BLaER1 (cell line): ENCODE measurements around the gene ZNF454.

Source experiments
- H3K27ac ChIP-seq: shearing (Covaris generic); formaldehyde crosslinking; 2 replicates; pipeline ENCODE4 v1.8.1; 2022
- H3K27me3 ChIP-seq: shearing (Covaris generic); formaldehyde crosslinking; 2 replicates; pipeline ENCODE4 v1.8.1; 2022
- H3K36me3 ChIP-seq: shearing (Covaris generic); formaldehyde crosslinking; 2 replicates; pipeline ENCODE4 v1.8.1; 2022
- H3K4me1 ChIP-seq: shearing (Covaris generic); formaldehyde crosslinking; 2 replicates; pipeline ENCODE4 v1.8.1; 2022
- H3K4me2 ChIP-seq: shearing (Covaris generic); formaldehyde crosslinking; 2 replicates; pipeline ENCODE4 v1.8.1; 2022
- H3K4me3 ChIP-seq: shearing (Covaris generic); formaldehyde crosslinking; 2 replicates; pipeline ENCODE4 v1.8.1; 2022
- H3K9ac ChIP-seq: shearing (Covaris generic); formaldehyde crosslinking; 2 replicates; pipeline ENCODE4 v1.8.1; 2022
- H3K9me3 ChIP-seq: shearing (Covaris generic); formaldehyde crosslinking; 2 replicates; pipeline ENCODE4 v1.8.1; 2022
- H4K20me1 ChIP-seq: shearing (Covaris generic); formaldehyde crosslinking; 2 replicates; pipeline ENCODE4 v1.8.1; 2022
- Cebpa-rat ChIP-seq: shearing (Covaris generic); IDR thresholded peaks from 2 replicates; pipeline ENCODE4 v1.8.1; 2022

Gene ZNF454

DNA sequence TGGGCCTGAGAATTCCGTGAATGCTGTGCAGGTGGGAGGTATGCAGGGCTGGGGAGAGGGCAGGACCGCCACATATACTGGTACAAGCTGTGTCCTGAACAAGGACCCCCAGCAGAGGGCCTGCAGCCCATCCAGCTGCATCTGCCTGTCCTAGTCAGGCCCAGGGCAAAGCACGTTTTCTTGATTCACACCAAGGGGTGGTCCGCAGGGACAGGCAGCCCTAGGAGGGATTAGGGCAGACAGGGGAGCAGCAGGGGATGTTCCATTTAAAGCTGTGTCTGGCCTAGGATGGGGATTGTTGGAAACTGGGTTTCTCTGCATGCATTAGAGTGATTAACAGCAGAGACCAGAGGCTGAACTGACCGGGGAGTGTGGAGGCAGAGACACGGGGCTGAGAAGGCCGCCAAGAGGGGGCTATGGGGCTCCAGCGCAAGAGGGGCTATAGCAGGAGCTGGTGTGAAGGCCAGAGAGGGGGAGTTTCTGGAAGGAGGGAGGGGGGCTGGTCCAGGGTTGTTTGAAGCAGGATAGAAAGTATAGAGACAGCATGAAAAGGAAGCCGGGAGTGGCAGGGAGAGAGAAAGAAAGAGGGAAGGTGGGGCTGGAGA, 51.4 kb downstream of the ZNF454 start:
- no peak for TF ChIP-seq Cebpa-rat
- Histone ChIP-seq H3K9me3 (peaks cover 92% of the 10 kb centered on the region), H3K27ac (no peak overlapping the region), H3K36me3 (no peaks in the 10 kb centered on the region), H4K20me1 (no peaks in the 10 kb centered on the region), H3K27me3 (0 out of 2 replicates have a peak, but pooled peaks cover 4% of the 10 kb centered on the region), H3K4me2 (no peak overlapping the region), H3K9ac (no peak overlapping the region), H3K4me3 (no peak overlapping the region), H3K4me1 (no peaks in the 10 kb centered on the region)

DNA sequence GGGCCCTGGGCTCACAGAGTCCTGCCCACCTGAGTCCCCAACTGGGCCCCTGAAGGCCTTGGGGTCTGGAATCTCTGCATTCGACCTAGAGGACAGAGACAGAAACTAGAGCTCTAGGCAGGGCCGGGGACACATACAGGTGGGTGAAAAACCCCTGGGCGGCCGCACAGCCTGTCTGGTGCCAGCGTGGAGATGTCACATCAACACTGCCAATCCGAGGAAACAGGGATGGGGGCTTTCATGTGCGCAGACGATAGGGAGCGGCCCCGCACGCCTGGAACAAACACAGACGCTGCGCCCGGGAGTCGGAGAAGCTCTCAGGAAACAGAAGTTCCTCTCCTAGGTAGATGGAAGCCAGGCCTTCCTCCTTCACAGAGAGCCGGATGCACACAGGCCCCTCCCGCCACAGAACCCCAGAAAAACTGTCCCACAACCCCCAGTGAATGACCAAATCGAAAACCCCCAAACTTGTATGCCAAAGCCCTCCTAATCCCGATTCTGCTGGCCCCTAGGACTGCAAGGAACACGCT, 52.3 kb downstream of the ZNF454 start:
- H3K4me2 ChIP-seq, result no peak overlapping the region
- no peak overlapping the region for H3K27ac ChIP-seq
- no peak overlapping the region for H3K9ac ChIP-seq
- 0 out of 2 replicates have a peak, but pooled peaks cover 4% of the 10 kb centered on the region for H3K27me3 ChIP-seq
- H3K36me3 ChIP-seq, result no peaks in the 10 kb centered on the region
- peaks cover 86% of the 10 kb centered on the region for H3K9me3 ChIP-seq
- no peak overlapping the region for H3K4me3 ChIP-seq
- H3K4me1 ChIP-seq, result no peaks in the 10 kb centered on the region
- H4K20me1 ChIP-seq, result no peaks in the 10 kb centered on the region
- TF ChIP-seq Cebpa-rat, result no peak

DNA sequence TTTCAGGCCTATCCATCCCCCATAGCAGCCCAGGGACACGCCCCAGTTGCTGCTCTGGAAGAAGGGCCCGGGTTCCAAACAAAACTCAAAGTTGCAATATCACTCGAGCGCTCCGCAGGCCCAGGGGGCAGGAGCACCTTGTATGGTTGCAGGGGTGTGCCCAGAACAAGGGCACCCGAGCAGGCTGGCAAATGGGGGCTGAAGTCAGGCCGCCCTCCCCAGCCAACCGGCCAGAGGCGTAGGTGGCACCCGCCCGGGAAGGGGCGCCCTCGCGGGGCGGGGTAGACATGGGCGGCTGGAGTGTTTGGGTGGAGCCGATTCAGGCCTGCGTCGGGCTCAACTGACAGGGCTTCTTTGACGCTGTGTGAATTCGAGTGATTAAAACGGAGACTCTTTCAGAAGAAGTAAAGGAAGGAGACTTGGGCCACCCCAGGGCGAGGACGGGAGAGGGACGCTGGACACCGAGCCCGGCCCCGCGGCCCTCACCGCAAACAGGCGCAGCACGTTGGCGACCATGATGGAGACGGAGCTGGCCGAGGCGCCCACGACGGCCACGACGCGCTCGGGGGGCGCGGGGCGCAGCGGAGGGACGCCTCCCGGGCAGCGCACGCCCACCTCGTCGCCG, 53.1 kb downstream of the ZNF454 start:
- 0 out of 2 replicates have a peak, but pooled peaks cover 4% of the 10 kb centered on the region for H3K27me3 ChIP-seq

DNA sequence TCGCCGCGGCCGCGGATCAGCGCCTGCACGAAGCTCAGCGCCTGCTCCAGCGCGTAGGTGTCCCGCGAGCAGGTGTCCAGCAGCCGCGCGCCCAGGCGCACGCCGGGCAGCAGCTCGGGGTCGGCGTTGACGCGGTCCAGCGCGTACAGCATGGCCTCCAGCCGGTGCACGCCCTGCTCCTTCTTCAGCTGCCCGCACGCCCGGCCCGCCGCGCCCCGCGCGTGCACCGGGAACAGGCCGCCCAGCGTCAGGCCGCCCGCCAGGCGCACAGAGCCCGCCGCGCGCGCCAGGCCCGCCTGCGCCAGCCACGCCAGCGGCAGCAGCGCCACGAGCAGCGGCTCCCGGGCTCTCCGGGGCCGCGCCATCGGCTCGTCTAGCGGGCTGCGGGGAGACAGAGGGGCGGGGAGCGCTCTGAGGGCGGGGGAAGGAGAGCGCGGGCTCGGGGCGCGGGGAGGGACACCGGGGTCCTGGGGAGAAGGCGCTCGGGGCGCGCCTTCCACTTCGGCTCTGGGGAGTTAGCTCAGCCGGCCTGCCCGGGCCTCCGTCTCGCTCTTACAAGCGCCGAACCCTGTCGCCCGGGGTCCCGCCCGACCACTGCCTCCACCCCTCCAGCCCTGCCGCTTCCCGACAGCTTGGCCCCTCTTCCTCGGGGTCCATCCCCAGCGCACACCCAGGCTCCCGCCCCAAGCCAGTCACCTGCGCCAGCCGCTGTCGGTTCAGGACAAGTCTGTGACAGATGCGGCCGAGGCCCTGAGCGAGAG, 53.8 kb downstream of the ZNF454 start, which contains the start of gene GRM6:
Gene GRM6 (minus strand): TSS at position 741 of the 761 bp plus-strand sequence. CDS start 376 bp downstream, at position 365.
- Histone ChIP-seq H3K4me3 (no peak within 1 kb of the TSS), H3K9me3 (peaks cover 88% of the 10 kb centered on the region), H3K36me3 (no peaks in the 10 kb centered on the region), H3K4me1 (no peaks in the 10 kb centered on the region), H3K27ac (no peak within 1 kb of the TSS), H3K9ac (no peak within 1 kb of the TSS), H3K27me3 (0 out of 2 replicates have a peak, but pooled peaks cover 4% of the 10 kb centered on the region), H4K20me1 (no peaks in the 10 kb centered on the region), H3K4me2 (no peak within 1 kb of the TSS)
- TF ChIP-seq Cebpa-rat, result no peak

More for the DNA sequence above, 53.1 kb downstream of the ZNF454 start:
- Histone ChIP-seq H3K9ac (no peak overlapping the region), H3K4me3 (no peak overlapping the region), H3K36me3 (no peaks in the 10 kb centered on the region), H4K20me1 (no peaks in the 10 kb centered on the region), H3K27ac (no peak overlapping the region), H3K4me2 (no peak overlapping the region), H3K4me1 (no peaks in the 10 kb centered on the region), H3K9me3 (peaks cover 87% of the 10 kb centered on the region)
- TF ChIP-seq Cebpa-rat, result no peak

DNA sequence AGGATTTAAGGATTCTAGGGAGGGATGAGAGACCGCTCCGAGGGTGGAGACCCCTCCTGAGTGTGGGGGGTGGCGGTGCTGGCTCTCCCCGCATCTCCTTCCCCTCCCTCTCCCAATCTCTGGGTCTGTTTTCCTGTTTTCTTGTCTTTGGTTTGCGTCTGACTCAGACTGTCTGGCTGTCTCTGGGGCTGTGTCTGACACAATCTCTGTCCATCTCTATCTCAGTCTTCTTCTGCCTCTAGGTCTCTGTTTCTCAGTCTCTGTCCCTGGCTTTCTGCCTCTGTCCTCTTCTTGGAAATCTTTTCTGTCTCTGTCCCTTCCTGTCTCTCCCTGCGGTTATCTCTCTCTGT, 54.3 kb downstream of the ZNF454 start:
- H3K4me3 ChIP-seq, result no peak overlapping the region
- H3K4me1 ChIP-seq, result no peaks in the 10 kb centered on the region
- no peak overlapping the region for H3K4me2 ChIP-seq
- H3K9ac ChIP-seq, result no peak overlapping the region
- 0 out of 2 replicates have a peak, but pooled peaks cover 4% of the 10 kb centered on the region for H3K27me3 ChIP-seq
- H4K20me1 ChIP-seq, result no peaks in the 10 kb centered on the region
- no peaks in the 10 kb centered on the region for H3K36me3 ChIP-seq
- TF ChIP-seq Cebpa-rat, result no peak
- no peak overlapping the region for H3K27ac ChIP-seq
- H3K9me3 ChIP-seq, result peaks cover 88% of the 10 kb centered on the region

DNA sequence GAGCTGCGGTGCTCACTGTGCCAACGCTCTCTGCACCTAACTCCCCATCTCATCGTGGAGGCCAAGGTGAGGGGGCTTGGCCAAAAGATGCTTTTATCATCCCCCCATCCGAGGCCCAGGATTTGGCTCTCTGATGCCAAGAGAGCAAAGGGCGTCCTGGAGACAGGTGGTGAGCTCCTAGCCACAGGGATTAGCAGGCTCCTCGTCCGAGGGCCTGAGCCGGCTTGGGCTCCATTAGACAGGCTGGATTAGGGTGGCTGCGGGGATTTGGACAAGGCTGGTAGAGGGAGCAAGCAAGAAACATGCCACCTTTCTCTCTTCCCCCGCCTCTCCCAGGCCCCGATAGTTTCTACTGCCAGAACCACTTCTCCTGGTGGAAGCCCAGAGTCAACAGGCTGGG, 55.2 kb downstream of the ZNF454 start:
- Histone ChIP-seq H3K4me2 (no peak overlapping the region), H3K4me1 (no peaks in the 10 kb centered on the region), H3K9me3 (peaks cover 88% of the 10 kb centered on the region), H3K9ac (no peak overlapping the region), H3K4me3 (no peak overlapping the region), H3K27ac (no peak overlapping the region), H4K20me1 (no peaks in the 10 kb centered on the region), H3K36me3 (no peaks in the 10 kb centered on the region), H3K27me3 (0 out of 2 replicates have a peak, but pooled peaks cover 4% of the 10 kb centered on the region)
- no peak for TF ChIP-seq Cebpa-rat

DNA sequence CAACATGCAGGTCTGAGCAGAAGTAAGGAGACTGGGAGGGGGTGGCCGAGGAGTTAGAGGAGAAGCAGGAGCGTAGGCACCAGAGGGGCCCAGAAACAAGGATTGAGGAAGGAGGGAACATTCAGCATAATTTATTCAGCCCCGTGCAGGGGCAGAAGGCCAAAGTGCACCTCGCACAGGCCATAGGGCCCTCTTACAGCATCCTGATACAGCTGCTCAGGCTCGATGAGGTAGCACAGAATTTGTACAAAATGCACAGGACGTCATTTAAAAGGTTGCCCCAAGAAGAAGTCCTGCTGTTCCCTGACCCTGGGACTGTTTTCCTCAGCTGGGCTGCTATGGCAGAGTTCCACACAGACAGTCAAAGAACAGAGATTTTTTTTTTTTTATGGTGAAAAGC, 56.2 kb downstream of the ZNF454 start:
- Histone ChIP-seq H3K36me3 (no peaks in the 10 kb centered on the region), H3K4me3 (no peak overlapping the region), H3K27ac (no peak overlapping the region), H4K20me1 (no peaks in the 10 kb centered on the region), H3K9ac (no peak overlapping the region), H3K4me1 (no peaks in the 10 kb centered on the region), H3K27me3 (0 out of 2 replicates have a peak, but pooled peaks cover 4% of the 10 kb centered on the region), H3K9me3 (peaks cover 87% of the 10 kb centered on the region), H3K4me2 (no peak overlapping the region)
- TF ChIP-seq Cebpa-rat, result no peak

DNA sequence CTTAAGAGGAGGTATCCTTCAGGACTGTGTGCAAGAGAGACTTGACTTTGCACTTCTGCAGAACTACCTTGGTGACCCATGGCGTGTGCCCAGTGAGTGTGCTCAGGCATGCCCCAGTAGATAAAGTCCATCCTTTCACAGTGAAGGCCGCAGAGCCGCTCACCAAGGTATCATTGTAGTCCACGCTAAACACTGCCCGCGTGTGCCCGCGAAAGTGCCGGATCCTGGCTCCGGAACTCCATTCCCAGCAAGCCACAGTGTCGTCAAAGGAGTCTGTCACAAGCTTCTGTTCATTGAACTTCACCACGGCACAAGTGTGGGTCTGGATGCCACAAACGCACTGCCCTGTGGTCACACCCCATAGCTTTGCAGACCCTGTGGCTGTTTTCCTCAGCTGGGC, 57.4 kb downstream of the ZNF454 start:
- no peak overlapping the region for H3K4me2 ChIP-seq
- no peaks in the 10 kb centered on the region for H4K20me1 ChIP-seq
- no peak overlapping the region for H3K4me3 ChIP-seq
- H3K9ac ChIP-seq, result no peak overlapping the region
- no peaks in the 10 kb centered on the region for H3K36me3 ChIP-seq
- H3K27ac ChIP-seq, result no peak overlapping the region
- TF ChIP-seq Cebpa-rat, result no peak
- H3K27me3 ChIP-seq, result no peaks in the 10 kb centered on the region
- peaks cover 79% of the 10 kb centered on the region for H3K9me3 ChIP-seq
- no peaks in the 10 kb centered on the region for H3K4me1 ChIP-seq

DNA sequence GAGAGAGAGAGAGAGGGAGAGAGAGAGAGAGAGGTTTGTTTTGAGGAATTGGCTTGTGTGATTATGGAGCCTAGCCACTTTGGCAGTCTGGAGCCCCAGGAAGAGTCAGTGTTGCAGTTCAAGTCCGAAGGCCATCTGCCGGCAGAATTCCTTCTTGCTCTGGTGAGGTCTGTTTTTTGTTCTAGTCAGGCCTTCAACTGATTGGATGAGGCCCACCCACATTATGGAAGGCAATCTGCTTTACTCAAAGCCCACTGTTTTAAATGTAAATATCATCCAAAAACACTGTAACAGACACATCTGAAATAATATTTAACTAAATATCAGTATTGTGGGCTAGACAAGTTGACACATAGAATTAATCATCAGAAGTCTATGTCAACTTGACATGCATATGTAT, 65.6 kb downstream of the ZNF454 start:
- Histone ChIP-seq H3K4me2 (no peak overlapping the region), H3K9ac (no peak overlapping the region), H3K9me3 (peaks cover 40% of the 10 kb centered on the region), H3K36me3 (no peaks in the 10 kb centered on the region), H3K4me1 (no peaks in the 10 kb centered on the region), H3K27me3 (no peaks in the 10 kb centered on the region), H3K4me3 (no peak overlapping the region), H4K20me1 (no peaks in the 10 kb centered on the region), H3K27ac (no peak overlapping the region)
- no peak for TF ChIP-seq Cebpa-rat

DNA sequence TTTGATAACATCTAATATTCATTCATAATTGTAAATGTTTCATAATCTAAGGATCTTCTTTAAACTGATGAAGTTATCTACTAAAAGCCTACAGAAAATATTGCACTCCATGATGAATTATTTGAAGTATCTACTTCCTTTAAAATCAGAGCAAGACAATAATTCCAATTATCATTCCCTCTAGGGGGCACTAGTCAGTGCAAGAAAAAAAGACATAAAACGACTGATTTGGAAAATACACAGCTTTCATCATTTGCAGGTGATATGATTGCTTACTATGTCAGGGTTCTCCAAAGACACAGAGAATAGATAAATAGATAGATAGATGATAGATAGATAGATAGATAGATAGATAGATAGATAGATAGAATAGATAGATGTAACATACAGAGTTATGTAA, 67.7 kb downstream of the ZNF454 start:
- H3K27me3 ChIP-seq, result no peaks in the 10 kb centered on the region
- peaks cover 50% of the 10 kb centered on the region for H3K9me3 ChIP-seq
- no peak overlapping the region for H3K27ac ChIP-seq
- H3K4me3 ChIP-seq, result no peak overlapping the region
- no peak overlapping the region for H3K9ac ChIP-seq
- no peaks in the 10 kb centered on the region for H4K20me1 ChIP-seq
- H3K4me1 ChIP-seq, result no peaks in the 10 kb centered on the region
- TF ChIP-seq Cebpa-rat, result no peak
- H3K36me3 ChIP-seq, result no peaks in the 10 kb centered on the region
- no peak overlapping the region for H3K4me2 ChIP-seq
